ENCODE results near the gene TMEM225B.
"Not testable (repeated sequence)": the region's sequence is repeated elsewhere in the genome, so short reads cannot be mapped to it uniquely, and the experiment has no call there.

The TMEM225B gene

GRCh38 chr7:99651290-99651689 is 53.2 kb downstream of the TMEM225B start:
- DNase-seq (ENCODE audit: insufficient read length, low spot score) (no peak), FAIRE-seq (no peak)

DNA sequence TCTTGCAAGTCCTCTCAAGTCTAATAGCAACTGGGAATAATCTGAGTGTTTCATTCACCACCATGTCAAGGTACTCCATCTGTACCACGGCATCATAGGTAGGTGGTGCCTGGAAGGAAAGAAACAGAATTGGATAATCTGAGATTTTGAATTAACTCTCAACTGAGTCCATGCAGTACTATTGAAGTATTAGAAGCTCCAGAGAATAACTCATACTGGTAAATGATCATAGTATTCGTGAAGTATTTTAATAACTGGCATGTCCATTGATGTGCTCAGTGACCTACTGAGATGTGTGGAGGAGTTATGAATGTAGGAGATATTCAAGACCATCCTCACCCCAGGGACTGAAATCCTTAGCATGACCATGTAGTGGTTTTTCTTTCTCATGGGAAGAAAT is 54.6 kb downstream of the TMEM225B start:
- no peak for DNase-seq (ENCODE audit: insufficient read length, low spot score)
- FAIRE-seq = no peak

- not testable (repeated sequence) for DNase-seq (ENCODE audit: insufficient read length, low spot score); FAIRE-seq
These were observed 55.2 kb downstream of the TMEM225B start for GRCh38 chr7:99653269-99653668.

DNA sequence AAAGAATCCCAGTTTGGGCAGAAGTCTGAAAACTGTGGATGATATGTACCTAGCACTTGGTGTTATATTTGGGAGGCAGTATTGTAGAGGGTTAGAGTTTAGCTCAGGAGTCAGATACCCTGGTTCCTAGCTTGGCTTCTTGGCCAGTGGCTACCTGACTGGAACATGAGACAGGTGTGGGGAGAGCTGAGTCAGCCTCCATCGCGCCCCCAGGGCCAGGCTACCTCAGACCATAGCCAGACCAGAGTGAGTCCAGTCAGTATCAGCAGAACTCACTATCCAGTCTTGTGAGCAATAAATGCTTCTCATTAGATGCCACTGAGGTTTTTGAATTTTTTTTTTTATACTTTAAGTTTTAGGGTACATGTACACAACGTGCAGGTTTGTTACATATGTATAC is 55.7 kb downstream of the TMEM225B start:
- no peak for DNase-seq (ENCODE audit: insufficient read length, low spot score)
- FAIRE-seq = no peak

- not testable (repeated sequence) for FAIRE-seq; DNase-seq (ENCODE audit: insufficient read length, low spot score)
These were observed 56.6 kb downstream of the TMEM225B start for GRCh38 chr7:99654626-99655025.

- FAIRE-seq = not testable (repeated sequence)
These were observed 59.8 kb downstream of the TMEM225B start for GRCh38 chr7:99657879-99658278.

More at GRCh38 chr7:99657879-99658278, 59.8 kb downstream of the TMEM225B start:
- DNase-seq (ENCODE audit: insufficient read length, low spot score) = not testable (repeated sequence)

All from HTR-8/SVneo (cell line).